WTC11 (cell line): ENCODE measurements around the gene AVL9. TPM values are rescaled to one million over a fixed set of nuclear protein-coding genes. Genes with fewer than 3 reads are reported as not detected.

ENCODE experiments used
- ATAC-seq: fragments of 200-7000 bp; cut with Tn5 transposase; 2 replicates; pipeline ENCODE4 v1.10.0; 2021; ENCODE audit warnings: mild to moderate bottlenecking, moderate library complexity
- CTCF ChIA-PET: fragments of 300-600 bp; sonication (Branson Sonifier 250); formaldehyde crosslinking; loops from one replicate; lab custom pipeline; 2021; ENCODE audit warnings: antibody characterized with exemption; lab: Charles Lee
- POLR2A ChIA-PET: fragments of 350-600 bp; sonication (Branson Sonifier 250); formaldehyde crosslinking; loops from one replicate; lab custom pipeline; 2021; ENCODE audit warnings: antibody characterized with exemption; lab: Charles Lee
- DNase-seq: peaks from one replicate; pipeline ENCODE4 v3.0.0; 2021; ENCODE audit warnings: low spot score
- H3K27ac Mint-ChIP-seq: 2 replicates; pipeline ENCODE4 v1.8.0; 2021; ENCODE audit warnings: mixed read lengths
- H3K27me3 Mint-ChIP-seq: 2 replicates; pipeline ENCODE4 v1.8.0; 2021; ENCODE audit warnings: low read depth, mild to moderate bottlenecking, moderate library complexity, mixed read lengths
- H3K36me3 Mint-ChIP-seq: 2 replicates; pipeline ENCODE4 v1.8.0; 2021; ENCODE audit warnings: mixed read lengths
- H3K4me1 Mint-ChIP-seq: 2 replicates; pipeline ENCODE4 v1.8.0; 2022; ENCODE audit warnings: mixed read lengths
- H3K4me3 Mint-ChIP-seq: 2 replicates; pipeline ENCODE4 v1.8.0; 2021; ENCODE audit warnings: mild to moderate bottlenecking, moderate library complexity, mixed read lengths
- H3K9me3 Mint-ChIP-seq: 2 replicates; pipeline ENCODE4 v1.8.0; 2021; ENCODE audit warnings: mixed read lengths
- ATF1 ChIP-seq: sonication (generic); formaldehyde crosslinking; IDR thresholded peaks from 2 replicates; pipeline ENCODE4 v1.8.1; 2023; ENCODE audit warnings: mild to moderate bottlenecking, moderate library complexity, missing genetic modification reagents
- ATF2 ChIP-seq: sonication (generic); formaldehyde crosslinking; IDR thresholded peaks from 2 replicates; pipeline ENCODE4 v1.8.1; 2022; ENCODE audit warnings: low read depth, missing genetic modification reagents, borderline replicate concordance
- CREB1 ChIP-seq: sonication (generic); formaldehyde crosslinking; IDR thresholded peaks from 2 replicates; pipeline ENCODE4 v1.8.0; 2023; ENCODE audit warnings: mild to moderate bottlenecking, missing genetic modification reagents
- E2F1 ChIP-seq: sonication (generic); formaldehyde crosslinking; IDR thresholded peaks from 2 replicates; pipeline ENCODE4 v1.8.0; 2022; ENCODE audit warnings: mild to moderate bottlenecking, missing genetic modification reagents
- E2F5 ChIP-seq: sonication (generic); formaldehyde crosslinking; IDR thresholded peaks from 2 replicates; pipeline ENCODE4 v1.8.1; 2022; ENCODE audit warnings: mild to moderate bottlenecking, moderate library complexity, missing genetic modification reagents
- ESRRA ChIP-seq: sonication (generic); formaldehyde crosslinking; IDR thresholded peaks from 2 replicates; pipeline ENCODE4 v1.8.1; 2022; ENCODE audit warnings: mild to moderate bottlenecking, missing genetic modification reagents, borderline replicate concordance
- FOXJ3 ChIP-seq: sonication (generic); formaldehyde crosslinking; IDR thresholded peaks from 2 replicates; pipeline ENCODE4 v1.9.0; 2021; ENCODE audit warnings: missing genetic modification reagents, mild to moderate bottlenecking, borderline replicate concordance
- JUN ChIP-seq: sonication (generic); formaldehyde crosslinking; IDR thresholded peaks from 2 replicates; pipeline ENCODE4 v1.8.0; 2023; ENCODE audit warnings: mild to moderate bottlenecking, missing genetic modification reagents
- KAT7 ChIP-seq: sonication (generic); formaldehyde crosslinking; IDR thresholded peaks from 2 replicates; pipeline ENCODE4 v1.8.1; 2023; ENCODE audit warnings: missing genetic modification reagents, mild to moderate bottlenecking, borderline replicate concordance
- MAX ChIP-seq: sonication (generic); formaldehyde crosslinking; IDR thresholded peaks from 2 replicates; pipeline ENCODE4 v1.8.0; 2022; ENCODE audit warnings: mild to moderate bottlenecking, missing genetic modification reagents
- NFATC4 ChIP-seq: fragments of 250-450 bp; sonication (Bioruptor Pico); IDR thresholded peaks from 2 replicates; pipeline ENCODE4 v1.9.0; 2021; ENCODE audit warnings: mild to moderate bottlenecking
- NFYB ChIP-seq: sonication (generic); formaldehyde crosslinking; conservative IDR thresholded peaks from 2 replicates; pipeline ENCODE4 v1.8.0; 2022; ENCODE audit warnings: low read depth, missing genetic modification reagents
- NR1H2 ChIP-seq: sonication (generic); formaldehyde crosslinking; IDR thresholded peaks from 2 replicates; pipeline ENCODE4 v1.9.0; 2021; ENCODE audit warnings: mild to moderate bottlenecking, moderate library complexity, missing genetic modification reagents
- NR3C1 ChIP-seq: sonication (generic); formaldehyde crosslinking; conservative IDR thresholded peaks from 2 replicates; pipeline ENCODE4 v1.8.1; 2023; ENCODE audit warnings: low read depth, mild to moderate bottlenecking, missing genetic modification reagents
- PRRX2 ChIP-seq: fragments of 250-450 bp; sonication (Bioruptor Pico); IDR thresholded peaks from 2 replicates; pipeline ENCODE4 v1.8.0; 2021; ENCODE audit warnings: mild to moderate bottlenecking
- RORB ChIP-seq: fragments of 250-450 bp; sonication (Bioruptor Pico); IDR thresholded peaks from 2 replicates; pipeline ENCODE4 v1.9.0; 2021; ENCODE audit warnings: mild to moderate bottlenecking
- TEAD1 ChIP-seq: sonication (generic); formaldehyde crosslinking; IDR thresholded peaks from 2 replicates; pipeline ENCODE4 v1.8.0; 2022; ENCODE audit warnings: mild to moderate bottlenecking, missing genetic modification reagents
- TEAD4 ChIP-seq: sonication (generic); formaldehyde crosslinking; IDR thresholded peaks from 2 replicates; pipeline ENCODE4 v1.8.0; 2022; ENCODE audit warnings: mild to moderate bottlenecking, missing genetic modification reagents
- USF1 ChIP-seq: sonication (generic); formaldehyde crosslinking; IDR thresholded peaks from 2 replicates; pipeline ENCODE4 v1.8.0; 2022; ENCODE audit warnings: mild to moderate bottlenecking, missing genetic modification reagents
- ZNF138 ChIP-seq: sonication (generic); formaldehyde crosslinking; conservative IDR thresholded peaks from 2 replicates; pipeline ENCODE4 v1.8.1; 2022; ENCODE audit warnings: mild to moderate bottlenecking, moderate library complexity, missing genetic modification reagents
- ZNF263 ChIP-seq: sonication (generic); formaldehyde crosslinking; IDR thresholded peaks from 2 replicates; pipeline ENCODE4 v1.8.1; 2022; ENCODE audit warnings: low read depth, mild to moderate bottlenecking, moderate library complexity, missing genetic modification reagents
- ZNF396 ChIP-seq: fragments of 250-450 bp; sonication (Bioruptor Pico); IDR thresholded peaks from 2 replicates; pipeline ENCODE4 v1.8.0; 2021; ENCODE audit warnings: mild to moderate bottlenecking, moderate library complexity, borderline replicate concordance
- total RNA-seq: library from RNA; stranded (reverse); gene quantifications from 3 replicates; pipeline ENCODE4 v1.2.3, GENCODE V29; 2021
- TF ChIP-seq, protein P1 (sequence below): fragments of 250-450 bp; sonication (Bioruptor Pico); conservative IDR thresholded peaks from 2 replicates; pipeline ENCODE4 v1.9.0; 2021; ENCODE audit warnings: mild to moderate bottlenecking
- TF ChIP-seq, protein P2 (sequence below): sonication (generic); formaldehyde crosslinking; IDR thresholded peaks from 2 replicates; pipeline ENCODE4 v1.8.1; 2023; ENCODE audit warnings: mild to moderate bottlenecking, moderate library complexity, missing genetic modification reagents

Gene AVL9
- total RNA-seq, 1 experiment from 2014 or later, result 55.6 TPM

GRCh38 chr7:32511791-32512190 is 16.5 kb downstream of the AVL9 start:
- no peak for ATAC-seq
- ChIA-PET POLR2A (interaction anchor here (2.0 kb wide), 1 partner anchor 16 kb away, joined by 8 read pairs; the partner anchor contains the start of gene AVL9), CTCF (no interaction called here)
- no peak for DNase-seq
- H3K36me3 Mint-ChIP-seq, result peaks cover 58% of the 10 kb centered on the region
- peaks cover 41% of the 10 kb centered on the region for H3K4me1 Mint-ChIP-seq
- H3K27me3 Mint-ChIP-seq, result no peaks in the 10 kb centered on the region
- H3K9me3 Mint-ChIP-seq, result peaks cover 40% of the 10 kb centered on the region
- TF ChIP-seq PRRX2, result no peak
- no peak for TF ChIP-seq RORB (CRISPR knock-in tag)
- no peak for TF ChIP-seq NFYB
- no peak for TF ChIP-seq NFATC4 (CRISPR knock-in tag)
- TF ChIP-seq MAX (CRISPR knock-in tag), result no peak
- TF ChIP-seq USF1 (CRISPR knock-in tag), result no peak
- no peak for TF ChIP-seq ZNF138 (CRISPR knock-in tag)
- no peak for TF ChIP-seq ATF1 (CRISPR knock-in tag)
- TF ChIP-seq TEAD4 (CRISPR knock-in tag), result no peak
- H3K4me3 Mint-ChIP-seq, result no peak overlapping the region
- peak overlapping the region; percentile 63; the same call in 1 of the 2 replicates for H3K27ac Mint-ChIP-seq

DNA sequence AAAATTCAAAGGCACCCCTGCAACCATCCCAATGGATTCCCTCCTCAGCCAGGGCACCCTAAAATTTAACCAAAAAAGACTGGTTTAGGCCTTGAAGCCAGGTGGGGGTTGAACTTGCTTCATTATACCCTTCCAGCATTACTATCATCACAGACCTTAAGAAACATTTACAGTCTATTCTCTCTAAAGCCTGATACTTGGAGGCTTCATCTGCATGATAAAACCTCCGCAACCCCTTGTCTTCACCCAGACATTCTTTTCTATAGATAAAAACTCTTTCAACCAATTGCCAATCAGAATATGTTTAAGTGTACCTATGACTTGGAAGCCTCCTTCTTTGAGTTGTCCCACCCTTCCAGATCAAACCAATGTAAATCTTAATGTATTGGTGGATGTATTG is 17.9 kb downstream of the AVL9 start:
- ATAC-seq, result peak; percentile 88
- TF ChIP-seq ATF2 (CRISPR knock-in tag) (no peak), CREB1 (CRISPR knock-in tag) (no peak), ATF1 (CRISPR knock-in tag) (no peak), JUN (CRISPR knock-in tag) (no peak), TEAD1 (CRISPR knock-in tag) (no peak), NR1H2 (CRISPR knock-in tag) (no peak), KAT7 (no peak), NR3C1 (CRISPR knock-in tag) (no peak), E2F1 (CRISPR knock-in tag) (no peak), ZNF396 (CRISPR knock-in tag) (no peak), NFATC4 (CRISPR knock-in tag) (no peak), FOXJ3 (no peak), E2F5 (CRISPR knock-in tag) (no peak), TEAD4 (CRISPR knock-in tag) (no peak), ESRRA (CRISPR knock-in tag) (no peak), ZNF263 (no peak)
- TF ChIP-seq, protein P1, sequence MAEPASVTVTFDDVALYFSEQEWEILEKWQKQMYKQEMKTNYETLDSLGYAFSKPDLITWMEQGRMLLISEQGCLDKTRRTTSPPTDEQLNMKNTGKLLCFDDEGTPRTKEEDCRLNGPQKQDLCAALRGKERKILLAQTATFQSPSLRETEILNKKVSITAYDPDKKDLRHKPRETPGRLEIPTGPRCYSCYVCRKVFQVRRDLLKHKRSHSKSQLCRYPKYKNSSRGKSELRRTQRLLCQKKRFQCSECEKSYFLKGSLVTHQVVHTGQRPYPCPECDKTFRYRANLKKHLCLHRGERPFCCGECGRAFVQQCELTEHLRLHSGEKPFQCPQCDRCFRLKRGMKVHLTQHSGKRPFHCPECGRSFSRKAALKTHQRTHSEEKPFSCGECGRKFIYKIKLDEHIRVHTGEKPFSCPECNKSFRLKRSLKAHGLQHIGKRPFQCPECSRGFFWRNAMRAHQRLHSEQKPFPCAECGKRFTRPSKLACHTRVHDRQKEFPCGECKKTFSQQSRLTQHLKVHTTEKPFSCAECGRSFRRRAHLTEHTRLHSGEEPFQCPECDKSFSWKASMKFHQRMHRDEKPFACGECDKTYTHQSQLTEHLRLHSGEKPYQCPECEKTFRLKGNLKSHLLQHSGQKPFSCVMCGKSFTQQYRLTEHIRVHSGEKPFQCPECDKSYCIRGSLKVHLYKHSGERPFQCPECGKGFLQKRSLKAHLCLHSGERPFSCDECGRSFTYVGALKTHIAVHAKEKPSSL, result no peak
- TF ChIP-seq, protein P2, sequence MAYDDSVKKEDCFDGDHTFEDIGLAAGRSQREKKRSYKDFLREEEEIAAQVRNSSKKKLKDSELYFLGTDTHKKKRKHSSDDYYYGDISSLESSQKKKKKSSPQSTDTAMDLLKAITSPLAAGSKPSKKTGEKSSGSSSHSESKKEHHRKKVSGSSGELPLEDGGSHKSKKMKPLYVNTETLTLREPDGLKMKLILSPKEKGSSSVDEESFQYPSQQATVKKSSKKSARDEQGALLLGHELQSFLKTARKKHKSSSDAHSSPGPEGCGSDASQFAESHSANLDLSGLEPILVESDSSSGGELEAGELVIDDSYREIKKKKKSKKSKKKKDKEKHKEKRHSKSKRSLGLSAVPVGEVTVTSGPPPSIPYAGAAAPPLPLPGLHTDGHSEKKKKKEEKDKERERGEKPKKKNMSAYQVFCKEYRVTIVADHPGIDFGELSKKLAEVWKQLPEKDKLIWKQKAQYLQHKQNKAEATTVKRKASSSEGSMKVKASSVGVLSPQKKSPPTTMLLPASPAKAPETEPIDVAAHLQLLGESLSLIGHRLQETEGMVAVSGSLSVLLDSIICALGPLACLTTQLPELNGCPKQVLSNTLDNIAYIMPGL (CRISPR knock-in tag), result no peak
- TF ChIP-seq, all 79 proteins: peak for 0
- H3K36me3 Mint-ChIP-seq, result peaks cover 66% of the 10 kb centered on the region
- H3K27ac Mint-ChIP-seq, result peak overlapping the region; percentile 90
- peak overlapping the region; percentile 22; the same call in 1 of the 2 replicates for H3K4me3 Mint-ChIP-seq
- peaks cover 41% of the 10 kb centered on the region for H3K4me1 Mint-ChIP-seq
- DNase-seq, result no peak
- POLR2A ChIA-PET, result interaction anchor here (2.0 kb wide), 1 partner anchor 18 kb away, joined by 8 read pairs; the partner anchor contains the start of gene AVL9
- CTCF ChIA-PET, result no interaction called here
- no peaks in the 10 kb centered on the region for H3K27me3 Mint-ChIP-seq
- peaks cover 52% of the 10 kb centered on the region for H3K9me3 Mint-ChIP-seq
